HL-60 (cell line): ENCODE data around the gene DHFR2.
"Not testable (repeated sequence)": the region's sequence is repeated elsewhere in the genome, so short reads cannot be mapped to it uniquely, and the experiment has no call there.

Experiments
- GABPA ChIP-seq: IDR thresholded peaks from 2 replicates; pipeline ENCODE4 v1.6.1; 2012; ENCODE audit warnings: low read depth
- POLR2AphosphoS5 ChIP-seq: IDR thresholded peaks from 2 replicates; pipeline ENCODE4 v1.6.1; 2012; ENCODE audit warnings: low read depth

GRCh38 chr3:94110232-94110631 is 47.5 kb upstream of the DHFR2 start:
- TF ChIP-seq POLR2AphosphoS5, GABPA: not testable (repeated sequence)
